RWPE1 (cell line): ENCODE data around the gene ERC2.

Experiments used
- CTCF ChIA-PET: fragments of 350-600 bp; sonication (Branson Sonifier 250); formaldehyde crosslinking; extraction: SDS; loops from one replicate; lab custom pipeline; 2021; lab: Yijun Ruan, JAX
- POLR2A ChIA-PET: fragments of 400-600 bp; formaldehyde crosslinking; extraction: SDS; loops from one replicate; lab custom pipeline; 2020; ENCODE audit warnings: antibody characterized with exemption; ENCODE audit not compliant: low non-redundant PET; lab: Yijun Ruan, JAX
- DNase-seq: peaks from one replicate; pipeline ENCODE4 v3.0.0; 2012; ENCODE audit warnings: low spot score
- H3K27ac ChIP-seq: fragments of 450-650 bp; 2 replicates; pipeline ENCODE4 v1.5.1; 2017
- TF ChIP-seq, protein P1 (sequence below): fragments of 450-650 bp; conservative IDR thresholded peaks from 2 replicates; pipeline ENCODE4 v1.5.1; 2017; ENCODE audit warnings: low read depth, mild to moderate bottlenecking

The ERC2 gene

DNA sequence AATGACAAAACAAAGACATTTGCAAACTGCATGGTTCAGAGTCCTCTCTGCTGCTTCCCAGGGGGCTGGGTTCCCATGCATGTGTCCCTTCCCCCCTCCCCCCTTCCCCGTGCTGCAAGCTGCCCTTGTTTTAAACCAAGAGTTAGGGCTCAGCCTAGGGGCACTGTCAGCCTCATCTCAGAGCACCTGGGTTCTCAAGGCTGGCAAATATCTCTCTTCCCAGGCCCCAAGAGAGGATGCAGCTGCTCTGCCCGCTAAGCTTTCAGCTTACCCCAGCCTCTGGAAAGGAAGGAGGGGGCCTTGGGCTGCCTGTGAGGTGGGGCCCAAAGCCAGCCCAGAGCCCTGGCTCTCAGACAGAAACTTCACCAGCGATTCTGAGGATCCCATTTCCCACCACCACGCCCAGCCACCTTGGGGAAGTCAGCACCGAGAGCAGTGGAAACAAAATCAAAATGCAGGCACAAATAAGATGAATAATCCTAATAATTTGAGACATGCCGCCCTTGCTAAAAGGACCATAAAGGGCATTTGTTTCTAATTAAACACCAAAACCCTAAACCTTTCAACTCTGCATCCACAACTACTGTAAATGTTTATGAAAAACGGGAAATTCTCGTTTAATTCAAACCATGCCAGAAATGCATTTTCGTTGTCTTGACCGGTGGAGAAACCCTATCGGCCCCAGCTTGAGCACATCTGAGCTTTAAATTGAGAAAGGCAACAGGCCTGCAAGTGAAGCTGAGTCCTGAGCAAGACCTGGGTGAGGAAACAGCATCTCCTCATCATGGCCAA lies 913.4 kb downstream of the ERC2 start:
- ChIA-PET CTCF (interaction anchor here (0.7 kb wide), 1 partner anchor 1180 kb away, joined by 4 read pairs; no protein-coding TSS in a partner anchor), POLR2A (no interaction called here)
- DNase-seq: no peak
- H3K27ac ChIP-seq: no peak overlapping the region
- TF ChIP-seq, protein P1, sequence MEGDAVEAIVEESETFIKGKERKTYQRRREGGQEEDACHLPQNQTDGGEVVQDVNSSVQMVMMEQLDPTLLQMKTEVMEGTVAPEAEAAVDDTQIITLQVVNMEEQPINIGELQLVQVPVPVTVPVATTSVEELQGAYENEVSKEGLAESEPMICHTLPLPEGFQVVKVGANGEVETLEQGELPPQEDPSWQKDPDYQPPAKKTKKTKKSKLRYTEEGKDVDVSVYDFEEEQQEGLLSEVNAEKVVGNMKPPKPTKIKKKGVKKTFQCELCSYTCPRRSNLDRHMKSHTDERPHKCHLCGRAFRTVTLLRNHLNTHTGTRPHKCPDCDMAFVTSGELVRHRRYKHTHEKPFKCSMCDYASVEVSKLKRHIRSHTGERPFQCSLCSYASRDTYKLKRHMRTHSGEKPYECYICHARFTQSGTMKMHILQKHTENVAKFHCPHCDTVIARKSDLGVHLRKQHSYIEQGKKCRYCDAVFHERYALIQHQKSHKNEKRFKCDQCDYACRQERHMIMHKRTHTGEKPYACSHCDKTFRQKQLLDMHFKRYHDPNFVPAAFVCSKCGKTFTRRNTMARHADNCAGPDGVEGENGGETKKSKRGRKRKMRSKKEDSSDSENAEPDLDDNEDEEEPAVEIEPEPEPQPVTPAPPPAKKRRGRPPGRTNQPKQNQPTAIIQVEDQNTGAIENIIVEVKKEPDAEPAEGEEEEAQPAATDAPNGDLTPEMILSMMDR: no peak

DNA sequence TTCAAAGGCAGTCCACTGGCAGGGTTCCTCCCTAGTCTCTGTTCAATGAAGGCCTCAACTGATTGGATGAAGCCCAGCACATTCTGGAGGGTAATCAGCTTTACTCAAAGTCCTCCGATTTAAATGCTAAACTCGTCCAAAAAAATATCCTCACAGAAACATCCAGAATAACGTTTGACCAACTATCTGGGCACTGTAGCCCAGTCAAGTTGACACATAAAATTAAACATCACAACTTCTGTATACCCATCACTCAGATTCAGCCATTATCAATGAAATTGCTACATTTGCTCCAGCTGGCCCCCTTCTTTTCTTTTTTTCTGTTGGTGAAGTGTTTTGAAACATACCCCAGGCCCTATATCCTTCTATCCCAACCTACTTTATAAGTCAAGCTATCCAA lies 916.6 kb downstream of the ERC2 start:
- POLR2A ChIA-PET: no interaction called here
- no peak for DNase-seq
- CTCF ChIA-PET: no interaction called here
- no peak overlapping the region for H3K27ac ChIP-seq
- TF ChIP-seq, protein P1: no peak

DNA sequence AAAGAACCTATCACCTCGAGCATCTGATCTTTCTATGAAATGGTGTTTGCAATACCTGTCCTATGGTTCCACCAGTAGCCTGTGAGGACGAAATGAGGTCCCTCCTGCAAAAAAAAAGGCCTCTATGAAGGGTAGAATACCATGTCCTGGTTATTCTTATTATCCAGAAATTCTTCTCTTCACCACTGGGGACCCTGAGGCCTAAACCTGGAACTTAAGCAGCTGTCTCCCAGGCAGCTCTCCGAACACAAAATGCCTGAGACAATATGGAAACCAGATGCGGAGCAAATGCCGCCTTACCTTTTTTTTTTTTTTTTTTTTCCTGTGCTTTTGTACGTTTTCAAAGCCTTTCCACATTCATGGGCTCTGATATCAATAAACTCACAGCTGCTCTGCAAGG lies 919.1 kb downstream of the ERC2 start:
- TF ChIP-seq, protein P1: no peak
- H3K27ac ChIP-seq: no peak overlapping the region
- no peak for DNase-seq
- ChIA-PET POLR2A (no interaction called here), CTCF (interaction anchor here (0.5 to 0.6 kb wide), 2 partner anchors 14 to 41 kb away, joined by 4 read pairs; no protein-coding TSS in a partner anchor)

DNA sequence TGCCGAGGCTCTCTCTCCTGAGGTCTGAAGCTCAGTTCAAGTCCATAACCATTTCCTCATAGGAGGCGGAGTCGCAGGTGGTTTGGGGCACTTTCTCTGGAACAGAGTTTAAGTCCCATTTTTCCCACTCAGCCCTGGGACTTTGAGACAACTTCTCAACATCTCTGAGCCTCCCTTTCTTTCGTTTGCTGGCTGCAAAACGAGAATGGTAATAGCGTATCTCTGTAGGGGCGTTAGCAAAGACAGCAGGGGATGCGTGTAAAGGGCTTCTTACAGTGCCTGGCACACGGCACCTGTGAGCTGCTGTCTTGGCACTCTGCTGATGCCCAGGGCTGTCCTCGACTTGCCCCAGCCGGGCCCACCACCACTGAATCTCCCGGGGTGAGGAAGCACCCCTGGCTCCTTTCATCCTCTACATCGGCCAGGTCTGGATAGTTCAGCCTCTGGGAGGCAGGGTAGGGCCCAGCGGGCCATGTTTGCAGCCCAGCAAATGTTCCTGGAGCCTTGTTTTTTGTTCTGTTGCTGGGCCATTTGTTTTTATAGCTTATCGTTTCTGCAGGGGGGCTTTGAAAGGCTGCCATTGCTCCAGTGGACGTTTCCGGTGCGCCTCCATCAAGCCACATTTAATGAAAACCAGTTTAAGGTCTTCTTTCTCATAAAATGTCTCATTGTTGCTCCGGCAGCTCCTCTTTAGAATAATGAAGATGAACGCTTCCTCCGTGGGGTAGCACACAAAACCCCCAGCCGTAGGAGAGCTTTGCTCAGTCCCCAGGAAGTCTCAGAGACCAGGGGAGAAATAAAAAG lies 921.2 kb downstream of the ERC2 start:
- ChIA-PET CTCF (interaction anchor here (0.8 kb wide), 1 partner anchor 166 kb away, joined by 5 read pairs; no protein-coding TSS in a partner anchor), POLR2A (no interaction called here)
- TF ChIP-seq, protein P1: no peak
- no peak for DNase-seq
- no peak overlapping the region for H3K27ac ChIP-seq

DNA sequence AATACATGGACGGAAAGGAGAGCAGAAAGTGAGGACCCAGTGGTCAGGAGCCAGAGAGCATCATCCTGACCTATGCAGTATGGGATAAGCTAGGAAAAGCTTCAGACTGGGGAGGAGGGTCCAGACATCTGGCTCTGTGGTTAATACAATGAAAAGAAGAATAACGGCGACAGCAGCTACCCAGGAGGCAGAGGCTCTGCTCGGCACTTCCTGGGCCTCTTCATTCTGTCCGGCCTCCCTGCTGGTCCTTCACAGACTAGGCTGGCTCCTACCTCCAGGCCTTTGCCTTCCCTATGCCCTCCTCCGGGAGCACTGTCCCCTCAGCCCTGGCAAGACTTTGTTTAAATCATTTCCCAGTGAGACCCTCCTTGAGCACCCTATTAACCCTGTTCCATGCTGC lies 922.3 kb downstream of the ERC2 start:
- H3K27ac ChIP-seq: no peak overlapping the region
- TF ChIP-seq, protein P1: no peak
- no peak for DNase-seq
- POLR2A ChIA-PET: no interaction called here
- CTCF ChIA-PET: no interaction called here

DNA sequence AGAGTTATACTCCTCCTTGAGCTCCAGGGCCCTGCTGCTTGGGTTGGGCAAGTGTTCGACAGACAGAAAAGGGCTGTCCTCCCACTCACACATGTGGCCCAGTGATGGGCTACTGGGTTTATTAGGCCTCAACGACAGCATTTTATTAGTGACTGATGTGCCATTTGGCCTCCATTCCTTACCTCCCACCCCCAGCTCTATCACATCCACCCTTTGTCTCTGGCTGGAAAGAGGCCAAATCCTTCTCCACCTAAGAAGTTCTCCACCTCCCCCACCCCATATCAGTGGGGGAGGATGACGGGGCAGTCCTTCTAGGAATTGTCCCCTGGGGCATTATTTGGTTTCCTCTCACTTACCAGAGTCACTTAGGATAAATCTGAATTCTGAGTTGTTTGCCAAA lies 924.0 kb downstream of the ERC2 start:
- TF ChIP-seq, protein P1: no peak
- ChIA-PET CTCF (no interaction called here), POLR2A (no interaction called here)
- DNase-seq: no peak
- H3K27ac ChIP-seq: no peak overlapping the region
